ENCODE results near the gene ZNRF1.

DNA sequence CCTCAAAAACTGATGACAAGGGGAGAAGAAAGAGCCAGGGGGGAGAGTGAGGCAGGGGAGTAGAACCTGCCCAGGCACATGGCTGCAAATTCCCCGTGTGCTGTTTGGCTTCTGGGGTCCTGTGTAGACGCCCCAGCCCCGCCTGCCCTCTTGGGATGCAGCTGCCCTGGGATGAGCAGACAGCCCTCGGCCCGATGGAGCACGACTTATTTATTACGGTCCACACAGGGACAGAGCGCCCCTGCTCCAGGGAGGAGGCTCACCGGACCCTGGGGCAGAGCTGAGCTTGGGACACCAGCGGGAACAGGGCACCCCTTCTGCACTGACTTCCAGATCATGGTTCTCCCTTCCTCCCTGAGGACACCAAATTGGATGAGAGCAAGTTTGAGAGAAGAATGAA is 108.7 kb downstream of the ZNRF1 start:
- TF ChIP-seq, protein P1, sequence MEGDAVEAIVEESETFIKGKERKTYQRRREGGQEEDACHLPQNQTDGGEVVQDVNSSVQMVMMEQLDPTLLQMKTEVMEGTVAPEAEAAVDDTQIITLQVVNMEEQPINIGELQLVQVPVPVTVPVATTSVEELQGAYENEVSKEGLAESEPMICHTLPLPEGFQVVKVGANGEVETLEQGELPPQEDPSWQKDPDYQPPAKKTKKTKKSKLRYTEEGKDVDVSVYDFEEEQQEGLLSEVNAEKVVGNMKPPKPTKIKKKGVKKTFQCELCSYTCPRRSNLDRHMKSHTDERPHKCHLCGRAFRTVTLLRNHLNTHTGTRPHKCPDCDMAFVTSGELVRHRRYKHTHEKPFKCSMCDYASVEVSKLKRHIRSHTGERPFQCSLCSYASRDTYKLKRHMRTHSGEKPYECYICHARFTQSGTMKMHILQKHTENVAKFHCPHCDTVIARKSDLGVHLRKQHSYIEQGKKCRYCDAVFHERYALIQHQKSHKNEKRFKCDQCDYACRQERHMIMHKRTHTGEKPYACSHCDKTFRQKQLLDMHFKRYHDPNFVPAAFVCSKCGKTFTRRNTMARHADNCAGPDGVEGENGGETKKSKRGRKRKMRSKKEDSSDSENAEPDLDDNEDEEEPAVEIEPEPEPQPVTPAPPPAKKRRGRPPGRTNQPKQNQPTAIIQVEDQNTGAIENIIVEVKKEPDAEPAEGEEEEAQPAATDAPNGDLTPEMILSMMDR (IDR thresholded peaks at IDR 0.05): no peak
- TF ChIP-seq BHLHE40 (IDR thresholded peaks at IDR 0.05; ENCODE audit: low read depth, low read length) (no peak), MYC (IDR thresholded peaks at IDR 0.05; ENCODE audit: borderline replicate concordance, low read length) (no peak), RFX5 (IDR thresholded peaks at IDR 0.05) (no peak), JUN (IDR thresholded peaks at IDR 0.05) (no peak), POLR2A (IDR thresholded peaks at IDR 0.05; ENCODE audit: low read length) (no peak), ESRRA (IDR thresholded peaks at IDR 0.05; ENCODE audit: borderline replicate concordance, low read length) (no peak)
- TF ChIP-seq, protein P2, sequence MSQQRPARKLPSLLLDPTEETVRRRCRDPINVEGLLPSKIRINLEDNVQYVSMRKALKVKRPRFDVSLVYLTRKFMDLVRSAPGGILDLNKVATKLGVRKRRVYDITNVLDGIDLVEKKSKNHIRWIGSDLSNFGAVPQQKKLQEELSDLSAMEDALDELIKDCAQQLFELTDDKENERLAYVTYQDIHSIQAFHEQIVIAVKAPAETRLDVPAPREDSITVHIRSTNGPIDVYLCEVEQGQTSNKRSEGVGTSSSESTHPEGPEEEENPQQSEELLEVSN (IDR thresholded peaks at IDR 0.05; ENCODE audit: borderline replicate concordance, low read depth): no peak
- TF ChIP-seq, protein P3, sequence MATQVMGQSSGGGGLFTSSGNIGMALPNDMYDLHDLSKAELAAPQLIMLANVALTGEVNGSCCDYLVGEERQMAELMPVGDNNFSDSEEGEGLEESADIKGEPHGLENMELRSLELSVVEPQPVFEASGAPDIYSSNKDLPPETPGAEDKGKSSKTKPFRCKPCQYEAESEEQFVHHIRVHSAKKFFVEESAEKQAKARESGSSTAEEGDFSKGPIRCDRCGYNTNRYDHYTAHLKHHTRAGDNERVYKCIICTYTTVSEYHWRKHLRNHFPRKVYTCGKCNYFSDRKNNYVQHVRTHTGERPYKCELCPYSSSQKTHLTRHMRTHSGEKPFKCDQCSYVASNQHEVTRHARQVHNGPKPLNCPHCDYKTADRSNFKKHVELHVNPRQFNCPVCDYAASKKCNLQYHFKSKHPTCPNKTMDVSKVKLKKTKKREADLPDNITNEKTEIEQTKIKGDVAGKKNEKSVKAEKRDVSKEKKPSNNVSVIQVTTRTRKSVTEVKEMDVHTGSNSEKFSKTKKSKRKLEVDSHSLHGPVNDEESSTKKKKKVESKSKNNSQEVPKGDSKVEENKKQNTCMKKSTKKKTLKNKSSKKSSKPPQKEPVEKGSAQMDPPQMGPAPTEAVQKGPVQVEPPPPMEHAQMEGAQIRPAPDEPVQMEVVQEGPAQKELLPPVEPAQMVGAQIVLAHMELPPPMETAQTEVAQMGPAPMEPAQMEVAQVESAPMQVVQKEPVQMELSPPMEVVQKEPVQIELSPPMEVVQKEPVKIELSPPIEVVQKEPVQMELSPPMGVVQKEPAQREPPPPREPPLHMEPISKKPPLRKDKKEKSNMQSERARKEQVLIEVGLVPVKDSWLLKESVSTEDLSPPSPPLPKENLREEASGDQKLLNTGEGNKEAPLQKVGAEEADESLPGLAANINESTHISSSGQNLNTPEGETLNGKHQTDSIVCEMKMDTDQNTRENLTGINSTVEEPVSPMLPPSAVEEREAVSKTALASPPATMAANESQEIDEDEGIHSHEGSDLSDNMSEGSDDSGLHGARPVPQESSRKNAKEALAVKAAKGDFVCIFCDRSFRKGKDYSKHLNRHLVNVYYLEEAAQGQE (IDR thresholded peaks at IDR 0.05): no peak
- TF ChIP-seq, protein P4, sequence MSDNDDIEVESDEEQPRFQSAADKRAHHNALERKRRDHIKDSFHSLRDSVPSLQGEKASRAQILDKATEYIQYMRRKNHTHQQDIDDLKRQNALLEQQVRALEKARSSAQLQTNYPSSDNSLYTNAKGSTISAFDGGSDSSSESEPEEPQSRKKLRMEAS (IDR thresholded peaks at IDR 0.05): no peak

Measured in A549 (cell line).